Dedifferentiated amniotic fluid mesenchymal stem cell (primary cell): ENCODE data around the gene ZBTB32.

Source experiments
- DNase-seq: peaks from one replicate; pipeline ENCODE4 v3.0.0-alpha.2; 2016; ENCODE audit errors: extremely low spot score

The ZBTB32 gene

DNA sequence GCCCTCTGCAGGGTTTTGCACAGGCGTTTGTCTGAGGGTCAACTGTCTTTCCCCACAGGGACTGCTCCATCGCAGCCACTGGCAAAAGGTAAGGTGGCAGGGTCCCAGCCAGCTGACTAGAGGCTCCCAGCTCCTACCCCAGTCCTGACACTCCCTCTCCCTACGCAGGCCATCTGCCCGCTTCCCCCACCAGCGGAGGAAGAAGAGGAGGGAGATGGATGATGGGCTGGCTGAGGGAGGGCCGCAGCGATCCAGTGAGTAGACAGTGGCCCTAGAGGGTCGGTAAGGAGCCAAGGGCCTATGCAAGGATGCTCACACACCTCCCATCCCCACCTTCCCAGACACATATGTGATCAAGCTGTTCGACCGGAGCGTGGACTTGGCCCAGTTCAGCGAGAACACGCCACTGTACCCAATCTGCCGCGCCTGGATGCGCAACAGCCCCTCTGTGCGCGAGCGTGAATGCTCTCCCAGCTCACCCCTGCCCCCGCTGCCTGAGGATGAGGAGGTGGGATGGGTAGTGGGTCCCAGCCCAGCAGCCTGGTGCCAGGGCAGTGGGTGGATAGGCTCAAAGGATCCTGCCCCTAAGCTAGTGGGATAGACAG lies 48.5 kb downstream of the ZBTB32 start:
- DNase-seq, result no peak

GRCh38 chr19:35753634-35754369 lies 49.4 kb downstream of the ZBTB32 start:
- DNase-seq, result no peak

GRCh38 chr19:35754370-35755130 lies 50.2 kb downstream of the ZBTB32 start:
- DNase-seq, result no peak

DNA sequence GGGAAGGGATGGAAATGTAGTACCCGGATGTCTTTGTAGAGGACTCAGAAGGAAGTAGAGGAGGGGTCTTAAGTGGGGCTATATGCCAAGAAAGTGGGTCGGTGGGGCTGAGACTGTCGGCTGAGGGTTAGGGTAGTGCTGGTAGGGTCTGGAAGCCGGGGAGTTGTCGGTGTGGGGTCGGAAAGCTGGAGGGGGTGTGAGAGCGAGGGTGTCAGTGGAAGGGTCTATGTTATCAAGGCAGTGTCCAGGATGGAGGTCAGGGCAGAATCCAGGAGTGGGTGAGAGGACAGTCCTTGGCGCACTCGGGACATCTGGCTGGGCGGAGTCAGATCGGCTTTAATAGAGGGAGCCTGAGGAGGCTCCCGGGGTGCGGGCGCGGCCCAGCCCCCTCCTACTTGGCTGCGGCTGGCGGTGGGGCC lies 50.8 kb downstream of the ZBTB32 start:
- no peak for DNase-seq

- no peak for DNase-seq
These were observed 51.4 kb downstream of the ZBTB32 start for GRCh38 chr19:35755550-35756376.

GRCh38 chr19:35756377-35757230 lies 52.2 kb downstream of the ZBTB32 start, which contains the start of gene HSPB6:
Gene HSPB6 (minus strand): TSS chr19:35757029. CDS start chr19:35757008, 21 bp downstream.
- DNase-seq, result no peak

- peak; percentile 85 for DNase-seq
These were observed 52.9 kb downstream of the ZBTB32 start for GRCh38 chr19:35757231-35757748.

DNA sequence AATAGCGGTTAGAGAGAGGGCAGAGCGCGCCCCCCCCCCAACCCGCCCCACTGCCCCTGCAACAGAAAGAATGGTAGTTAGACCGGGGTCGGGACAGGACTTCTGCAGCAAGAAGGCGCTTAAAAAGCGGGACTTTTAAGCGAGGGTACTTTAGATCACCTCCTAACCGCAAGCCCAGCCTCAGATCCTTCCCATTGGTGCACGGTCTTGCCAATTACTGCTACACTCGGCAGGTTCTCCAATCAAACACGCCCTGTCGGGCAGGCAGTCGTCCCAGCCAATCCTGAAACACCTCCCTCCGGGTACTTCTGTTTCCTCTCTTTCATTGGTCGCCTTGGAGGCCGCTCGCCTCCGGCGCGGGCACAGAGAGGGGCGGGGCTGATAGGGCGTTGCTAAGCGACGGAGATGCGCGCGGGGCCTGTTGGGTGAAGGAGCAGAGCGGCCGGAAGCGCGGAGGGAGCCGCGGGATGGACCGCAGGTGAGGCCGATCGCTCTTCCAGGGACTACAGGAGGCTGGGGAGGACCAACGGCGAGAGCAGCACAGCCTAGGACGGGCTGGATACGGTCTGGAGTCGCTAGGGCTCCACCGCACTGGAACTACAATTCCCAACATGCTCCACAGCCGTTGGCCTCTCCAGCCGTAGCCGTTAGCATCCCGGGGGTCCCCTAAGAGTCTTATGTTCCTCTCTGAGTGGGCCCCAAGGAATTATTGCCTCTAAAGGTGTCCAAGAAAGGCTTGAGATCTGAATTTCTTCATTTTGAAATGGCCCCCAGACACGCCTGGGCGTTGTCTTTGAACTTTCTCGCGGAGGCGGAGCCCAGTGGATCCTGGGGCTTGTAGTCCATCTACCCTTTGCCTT lies 53.6 kb downstream of the ZBTB32 start, which contains the start of gene PROSER3:
Gene PROSER3, plus strand, starts transcription at position 428 of the 860 bp plus-strand sequence. Its CDS starts 40 bp downstream, at position 468.
- DNase-seq, result peak; percentile 100

- no peak for DNase-seq
These were observed 55.3 kb downstream of the ZBTB32 start for GRCh38 chr19:35759697-35760096.

GRCh38 chr19:35760711-35761349 lies 56.5 kb downstream of the ZBTB32 start:
- no peak for DNase-seq

DNA sequence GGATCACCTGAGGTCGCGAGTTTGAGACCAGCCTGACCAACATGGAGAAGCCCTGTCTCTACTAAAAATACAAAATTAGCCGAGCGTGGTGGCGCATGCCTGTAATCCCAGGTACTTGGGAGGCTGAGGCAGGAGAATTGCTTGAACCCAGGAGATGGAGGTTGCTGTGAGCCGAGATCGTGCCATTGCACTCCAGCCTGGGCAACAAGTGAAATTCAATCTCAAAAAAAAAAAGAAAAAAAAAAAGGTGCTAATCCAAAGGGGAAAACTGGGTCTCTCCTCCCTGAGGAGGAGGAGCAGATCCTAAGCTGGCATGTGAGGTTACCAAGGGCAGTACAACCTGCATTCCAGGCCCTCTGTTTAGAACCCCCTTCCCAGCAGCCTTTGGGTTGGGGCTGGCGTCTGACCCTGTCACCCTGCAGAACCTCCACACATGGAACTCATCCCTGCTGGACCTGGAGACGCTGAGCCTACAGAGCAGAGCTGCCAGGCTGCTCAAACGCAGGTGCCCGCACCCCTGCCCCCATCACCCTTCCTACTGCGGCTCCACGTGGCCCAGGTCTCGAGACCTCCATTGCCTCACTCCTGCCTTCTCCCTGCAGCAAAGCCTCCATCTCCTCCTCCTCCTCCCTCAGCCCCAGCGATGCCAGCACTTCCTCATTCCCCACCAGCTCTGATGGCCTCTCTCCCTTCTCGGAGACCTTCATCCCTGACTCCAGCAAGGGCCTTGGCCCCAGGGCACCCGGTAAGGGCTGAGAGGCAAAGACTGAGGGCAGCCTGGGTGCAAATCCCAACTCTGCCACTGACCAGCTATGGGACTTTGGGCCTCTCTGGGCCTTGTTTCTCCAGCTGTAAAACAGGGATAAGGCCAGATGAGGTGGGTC lies 60.3 kb downstream of the ZBTB32 start:
- no peak for DNase-seq
